Right atrium auricular region (tissue), 2 donors: ENCODE measurements around the gene TNS4. TPM values are rescaled to one million over a fixed set of nuclear protein-coding genes. Genes with fewer than 3 reads are reported as not detected.

Source experiments
- DNase-seq: peaks from one replicate; pipeline ENCODE4 v3.0.0-alpha.2; 2019; ENCODE audit warnings: low spot score
- H3K27ac ChIP-seq, 2 donors: fragments of 200-600 bp; sonication (generic); 1 replicate in 1 of 2; 2 replicates in 1 of 2; pipeline ENCODE4 v1.5.1; 2016 to 2019
- H3K27me3 ChIP-seq, 2 donors: fragments of 200-600 bp; sonication (generic); one replicate each; pipeline versions ENCODE4 v1.5.1 to v1.6.0; 2017 to 2019
- H3K36me3 ChIP-seq: fragments of 200-600 bp; sonication (generic); one replicate; pipeline ENCODE4 v1.5.1; 2016
- H3K4me1 ChIP-seq, 2 donors: fragments of 200-600 bp; sonication (generic); one replicate each; pipeline versions ENCODE4 v1.5.1 to v1.6.0; 2017 to 2019
- H3K4me3 ChIP-seq, 2 donors: fragments of 200-600 bp; sonication (generic); 1 replicate in 1 of 2; 2 replicates in 1 of 2; pipeline ENCODE4 v1.5.1; 2017 to 2019; ENCODE audit warnings: mild to moderate bottlenecking in 1 of 2, moderate library complexity in 1 of 2
- H3K9me3 ChIP-seq, 2 donors: fragments of 200-600 bp; sonication (generic); one replicate each; pipeline ENCODE4 v1.5.1; 2019
- total RNA-seq, 2 donors: library from RNA; depleted of rRNA; stranded (reverse); fragments of >200 nt; gene quantifications; one replicate each; pipeline ENCODE4 v1.1.0, GENCODE V29; 2016
- TF ChIP-seq, protein P1 (sequence below), 2 donors: fragments of 200-600 bp; sonication (generic); IDR thresholded peaks; one replicate each; pipeline ENCODE4 v1.5.1; 2019; ENCODE audit warnings: antibody characterized with exemption in 2 of 2

Gene TNS4
- total RNA-seq, 2 donors from 2014 or later, result not detected

- Histone ChIP-seq H3K9me3 (no peaks in the 10 kb centered on the region), H3K4me3 (no peak overlapping the region), H3K4me1 (peaks cover 0 to 17% of the 10 kb centered on the region in 2 donors), H3K36me3 (no peaks in the 10 kb centered on the region), H3K27ac (no peak overlapping the region), H3K27me3 (no peaks in the 10 kb centered on the region)
- DNase-seq, result no peak
- TF ChIP-seq, protein P1, sequence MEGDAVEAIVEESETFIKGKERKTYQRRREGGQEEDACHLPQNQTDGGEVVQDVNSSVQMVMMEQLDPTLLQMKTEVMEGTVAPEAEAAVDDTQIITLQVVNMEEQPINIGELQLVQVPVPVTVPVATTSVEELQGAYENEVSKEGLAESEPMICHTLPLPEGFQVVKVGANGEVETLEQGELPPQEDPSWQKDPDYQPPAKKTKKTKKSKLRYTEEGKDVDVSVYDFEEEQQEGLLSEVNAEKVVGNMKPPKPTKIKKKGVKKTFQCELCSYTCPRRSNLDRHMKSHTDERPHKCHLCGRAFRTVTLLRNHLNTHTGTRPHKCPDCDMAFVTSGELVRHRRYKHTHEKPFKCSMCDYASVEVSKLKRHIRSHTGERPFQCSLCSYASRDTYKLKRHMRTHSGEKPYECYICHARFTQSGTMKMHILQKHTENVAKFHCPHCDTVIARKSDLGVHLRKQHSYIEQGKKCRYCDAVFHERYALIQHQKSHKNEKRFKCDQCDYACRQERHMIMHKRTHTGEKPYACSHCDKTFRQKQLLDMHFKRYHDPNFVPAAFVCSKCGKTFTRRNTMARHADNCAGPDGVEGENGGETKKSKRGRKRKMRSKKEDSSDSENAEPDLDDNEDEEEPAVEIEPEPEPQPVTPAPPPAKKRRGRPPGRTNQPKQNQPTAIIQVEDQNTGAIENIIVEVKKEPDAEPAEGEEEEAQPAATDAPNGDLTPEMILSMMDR (IDR thresholded peaks at IDR 0.05), result no peak
Observed at GRCh38 chr17:40500709-40501108, 714 bp downstream of the TNS4 start.

- no peaks in the 10 kb centered on the region for H3K36me3 ChIP-seq
- peaks cover 0 to 17% of the 10 kb centered on the region in 2 donors for H3K4me1 ChIP-seq
- TF ChIP-seq, protein P1 (IDR thresholded peaks at IDR 0.05), result no peak
- no peak for DNase-seq
- no peaks in the 10 kb centered on the region for H3K9me3 ChIP-seq
- no peak overlapping the region for H3K27ac ChIP-seq
- no peaks in the 10 kb centered on the region for H3K27me3 ChIP-seq
- H3K4me3 ChIP-seq, result no peak overlapping the region
Observed at GRCh38 chr17:40500190-40500589, 1.2 kb downstream of the TNS4 start.

DNA sequence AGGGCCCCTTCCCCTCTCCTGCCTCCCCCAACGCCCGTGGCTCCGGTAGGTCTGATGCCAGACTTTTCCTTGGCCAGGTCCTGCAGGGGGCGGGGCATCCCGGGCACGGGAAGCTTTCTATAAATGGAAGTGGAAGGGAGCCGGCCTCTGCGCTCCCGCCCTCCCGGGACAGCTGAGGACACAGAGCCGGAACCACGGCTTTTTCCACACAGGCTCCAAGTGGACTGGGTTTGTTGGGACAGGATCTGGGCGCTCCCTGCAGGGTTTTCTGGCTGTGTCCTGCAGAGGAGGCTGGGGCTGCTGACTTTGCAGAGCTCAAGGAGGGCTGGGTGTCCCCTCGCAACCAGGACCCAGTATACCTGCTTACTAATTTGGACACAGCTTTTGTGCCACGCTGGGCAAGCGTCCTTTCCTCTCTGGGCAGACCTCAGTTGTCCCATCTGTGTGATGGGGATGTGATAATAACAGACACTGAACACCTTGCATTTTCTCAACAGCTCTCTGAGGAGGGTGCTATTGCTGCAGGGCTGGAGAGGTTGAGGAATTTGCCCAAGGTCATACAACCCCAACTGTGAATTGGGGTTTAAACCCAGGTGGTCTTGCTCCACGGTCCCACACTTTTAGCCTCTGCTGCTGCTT, 1.8 kb downstream of the TNS4 start:
- Histone ChIP-seq H3K4me3 (no peak overlapping the region), H3K27ac (peak overlapping the region; percentile 46 to 64), H3K36me3 (no peaks in the 10 kb centered on the region), H3K4me1 (peaks cover 0 to 17% of the 10 kb centered on the region in 2 donors), H3K9me3 (no peaks in the 10 kb centered on the region), H3K27me3 (no peaks in the 10 kb centered on the region)
- TF ChIP-seq, protein P1 (IDR thresholded peaks at IDR 0.05), result peak in 1 of 2 donors; percentile 29
- DNase-seq, result peak; percentile 92

GRCh38 chr17:40498281-40499084, 2.9 kb downstream of the TNS4 start:
- H3K27ac ChIP-seq, result peak overlapping the region; percentile 6 to 21
- no peaks in the 10 kb centered on the region for H3K36me3 ChIP-seq
- no peak overlapping the region for H3K4me3 ChIP-seq
- H3K4me1 ChIP-seq, result peaks cover 0 to 17% of the 10 kb centered on the region in 2 donors
- no peaks in the 10 kb centered on the region for H3K27me3 ChIP-seq
- no peak for DNase-seq
- H3K9me3 ChIP-seq, result no peaks in the 10 kb centered on the region
- TF ChIP-seq, protein P1 (IDR thresholded peaks at IDR 0.05), result no peak

- no peak for DNase-seq
- H3K9me3 ChIP-seq, result no peaks in the 10 kb centered on the region
- H3K4me3 ChIP-seq, result no peak overlapping the region
- no peaks in the 10 kb centered on the region for H3K36me3 ChIP-seq
- TF ChIP-seq, protein P1 (IDR thresholded peaks at IDR 0.05), result no peak
- peak overlapping the region in 1 of 2 donors; percentile 6 for H3K27ac ChIP-seq
- no peaks in the 10 kb centered on the region for H3K27me3 ChIP-seq
- H3K4me1 ChIP-seq, result peaks cover 0 to 17% of the 10 kb centered on the region in 2 donors
Observed at GRCh38 chr17:40497695-40498094, 3.7 kb downstream of the TNS4 start.
